Uterus (tissue), 4 donors: ENCODE data around the gene FOXN1. TPM values are rescaled to one million over a fixed set of nuclear protein-coding genes. Genes with fewer than 3 reads are reported as not detected.

Experiments used
- DNase-seq, 2 donors: peaks; one replicate each; pipeline ENCODE4 v3.0.0-alpha.2; 2019 to 2020
- H3K27ac ChIP-seq, 2 donors: fragments of 200-600 bp; sonication (generic); 1 replicate in 1 of 2; 2 replicates in 1 of 2; pipeline ENCODE4 v1.5.1; 2016 to 2018
- H3K27me3 ChIP-seq, 2 donors: fragments of 200-600 bp; sonication (generic); one replicate each; pipeline ENCODE4 v1.5.1; 2018 to 2019; ENCODE audit warnings: control low read depth in 1 of 2
- H3K36me3 ChIP-seq, 2 donors: fragments of 200-600 bp; sonication (generic); one replicate each; pipeline ENCODE4 v1.5.1; 2019; ENCODE audit warnings: control low read depth in 1 of 2
- H3K4me1 ChIP-seq, 2 donors: fragments of 200-600 bp; sonication (generic); one replicate each; pipeline ENCODE4 v1.5.1; 2018 to 2019; ENCODE audit warnings: control low read depth in 1 of 2
- H3K4me3 ChIP-seq, 2 donors: fragments of 200-600 bp; sonication (generic); 1 replicate in 1 of 2; 2 replicates in 1 of 2; pipeline ENCODE4 v1.5.1; 2018 to 2019; ENCODE audit warnings: mild to moderate bottlenecking in 1 of 2
- H3K9me3 ChIP-seq, 2 donors: fragments of 200-600 bp; sonication (generic); one replicate each; pipeline ENCODE4 v1.5.1; 2019; ENCODE audit warnings: control low read depth in 1 of 2
- POLR2A ChIP-seq, 2 donors: fragments of 450-650 bp; IDR thresholded peaks; one replicate each; pipeline ENCODE4 v1.6.1; 2016; ENCODE audit warnings: antibody characterized with exemption in 2 of 2, mild to moderate bottlenecking in 1 of 2, moderate library complexity in 1 of 2
- intact Hi-C: fragments of 100-400 bp; cut with DNase I; formaldehyde crosslinking; loops from one replicate; pipeline ENCODE4 v1.15.1; 2023; ENCODE audit warnings: low total_unique reads
- total RNA-seq, 4 donors: library from RNA; depleted of rRNA in 3 of 4; stranded (reverse); fragments of >200 nt in 3 of 4; gene quantifications; one replicate each; pipeline versions ENCODE4 v1.1.0 to v1.2.4, GENCODE V29; 2014 to 2023
- TF ChIP-seq, protein P1 (sequence below), 4 experiments: fragments of 200-600 bp in 2 of 4; fragments of 450-650 bp in 2 of 4; sonication (generic) in 2 of 4; IDR thresholded peaks; one replicate each; pipeline ENCODE4 v1.5.1; 2016 to 2019; ENCODE audit warnings: antibody characterized with exemption in 4 of 4, mild to moderate bottlenecking in 2 of 4, moderate library complexity in 1 of 4
- donor health status: DM: yes; HTN: yes; CAD: no.

Gene FOXN1
- total RNA-seq, 4 donors from 2014 or later: not detected

- Histone ChIP-seq H3K36me3 (no peaks in the 10 kb centered on the region), H3K4me1 (no peaks in the 10 kb centered on the region), H3K27me3 (no peaks in the 10 kb centered on the region), H3K9me3 (no peaks in the 10 kb centered on the region), H3K4me3 (no peak overlapping the region), H3K27ac (no peak overlapping the region)
- DNase-seq: no peak
- intact Hi-C loops: no loop called here
- TF ChIP-seq, protein P1, sequence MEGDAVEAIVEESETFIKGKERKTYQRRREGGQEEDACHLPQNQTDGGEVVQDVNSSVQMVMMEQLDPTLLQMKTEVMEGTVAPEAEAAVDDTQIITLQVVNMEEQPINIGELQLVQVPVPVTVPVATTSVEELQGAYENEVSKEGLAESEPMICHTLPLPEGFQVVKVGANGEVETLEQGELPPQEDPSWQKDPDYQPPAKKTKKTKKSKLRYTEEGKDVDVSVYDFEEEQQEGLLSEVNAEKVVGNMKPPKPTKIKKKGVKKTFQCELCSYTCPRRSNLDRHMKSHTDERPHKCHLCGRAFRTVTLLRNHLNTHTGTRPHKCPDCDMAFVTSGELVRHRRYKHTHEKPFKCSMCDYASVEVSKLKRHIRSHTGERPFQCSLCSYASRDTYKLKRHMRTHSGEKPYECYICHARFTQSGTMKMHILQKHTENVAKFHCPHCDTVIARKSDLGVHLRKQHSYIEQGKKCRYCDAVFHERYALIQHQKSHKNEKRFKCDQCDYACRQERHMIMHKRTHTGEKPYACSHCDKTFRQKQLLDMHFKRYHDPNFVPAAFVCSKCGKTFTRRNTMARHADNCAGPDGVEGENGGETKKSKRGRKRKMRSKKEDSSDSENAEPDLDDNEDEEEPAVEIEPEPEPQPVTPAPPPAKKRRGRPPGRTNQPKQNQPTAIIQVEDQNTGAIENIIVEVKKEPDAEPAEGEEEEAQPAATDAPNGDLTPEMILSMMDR (IDR thresholded peaks at IDR 0.05): no peak
- TF ChIP-seq POLR2A (IDR thresholded peaks at IDR 0.05): no peak
Observed at GRCh38 chr17:28530250-28530649, 24.1 kb downstream of the FOXN1 start.

DNA sequence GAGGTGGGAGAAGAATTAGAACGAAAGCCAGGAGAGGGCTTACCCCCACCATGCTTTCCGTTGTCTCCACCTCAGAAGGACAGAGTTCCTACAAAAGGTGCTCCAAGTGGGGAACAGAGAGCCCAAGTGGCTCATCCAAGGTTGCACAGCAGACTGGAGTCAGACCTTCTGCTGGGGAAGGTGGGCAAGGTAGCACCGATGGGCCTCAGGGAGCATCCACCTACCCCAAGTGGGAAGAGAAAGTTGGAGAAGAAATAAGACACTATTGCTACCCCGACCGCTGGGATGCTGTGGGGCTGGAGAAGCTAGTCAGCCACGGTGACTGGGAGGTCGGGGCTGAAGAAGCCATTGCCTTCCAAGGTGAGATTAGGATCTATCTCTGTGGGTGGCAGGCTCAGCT, 24.8 kb downstream of the FOXN1 start:
- TF ChIP-seq, protein P1 (IDR thresholded peaks at IDR 0.05): no peak
- no peak for TF ChIP-seq POLR2A (IDR thresholded peaks at IDR 0.05)
- no peaks in the 10 kb centered on the region for H3K36me3 ChIP-seq
- H3K9me3 ChIP-seq: no peaks in the 10 kb centered on the region
- DNase-seq: no peak
- no peaks in the 10 kb centered on the region for H3K27me3 ChIP-seq
- H3K27ac ChIP-seq: no peak overlapping the region
- intact Hi-C loops: no loop called here
- no peaks in the 10 kb centered on the region for H3K4me1 ChIP-seq
- no peak overlapping the region for H3K4me3 ChIP-seq

GRCh38 chr17:28532050-28532960, 26.2 kb downstream of the FOXN1 start:
- TF ChIP-seq POLR2A (IDR thresholded peaks at IDR 0.05): no peak
- TF ChIP-seq, protein P1 (IDR thresholded peaks at IDR 0.05): no peak
- Histone ChIP-seq H3K27ac (no peak overlapping the region), H3K27me3 (no peaks in the 10 kb centered on the region), H3K4me1 (no peaks in the 10 kb centered on the region), H3K4me3 (no peak overlapping the region), H3K36me3 (no peaks in the 10 kb centered on the region), H3K9me3 (no peaks in the 10 kb centered on the region)
- no peak for DNase-seq
- intact Hi-C loops: no loop called here

DNA sequence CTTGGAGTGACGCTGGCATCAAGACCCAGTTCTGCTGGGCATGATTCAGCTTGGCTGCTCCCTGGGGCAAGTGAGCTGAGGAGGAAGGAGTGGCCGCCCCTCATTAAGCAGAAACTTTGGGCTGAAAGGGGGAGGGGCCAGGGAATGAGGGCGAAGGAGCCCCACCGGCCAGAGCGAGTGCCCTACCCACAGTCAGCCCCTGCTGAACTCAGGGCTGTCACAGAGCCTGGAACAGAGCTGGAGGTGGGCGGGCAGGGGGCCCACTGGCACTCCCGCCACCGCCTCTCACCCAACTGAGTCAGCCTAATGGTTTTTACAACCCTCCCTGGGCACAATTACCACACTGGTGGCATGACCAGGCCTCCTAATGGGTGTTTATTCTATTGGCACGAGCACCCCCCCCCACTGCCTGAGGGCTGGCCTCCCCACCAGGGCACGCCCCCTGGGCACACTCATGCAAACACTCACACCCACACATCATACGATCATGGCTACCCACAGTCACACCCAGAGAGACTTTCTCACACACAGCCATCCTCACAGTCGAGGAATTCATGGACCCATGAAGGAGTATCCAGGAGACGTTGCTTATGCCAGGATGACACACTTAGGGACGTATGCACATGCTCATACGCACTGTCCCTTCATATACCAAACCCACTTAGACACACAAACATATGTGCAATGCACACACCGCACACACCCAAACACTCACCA, 27.1 kb downstream of the FOXN1 start:
- Histone ChIP-seq H3K4me3 (no peak overlapping the region), H3K9me3 (no peaks in the 10 kb centered on the region), H3K36me3 (no peaks in the 10 kb centered on the region), H3K27ac (no peak overlapping the region), H3K4me1 (no peaks in the 10 kb centered on the region), H3K27me3 (no peaks in the 10 kb centered on the region)
- TF ChIP-seq, protein P1 (IDR thresholded peaks at IDR 0.05): no peak
- TF ChIP-seq POLR2A (IDR thresholded peaks at IDR 0.05): no peak
- intact Hi-C loops: no loop called here
- DNase-seq: no peak
